HTERT RPE-1 (cell line): Measurements from ENCODE around the gene MCM8.
"Not testable (repeated sequence)": the region's sequence is repeated elsewhere in the genome, so short reads cannot be mapped to it uniquely, and the experiment has no call there.

Experiments
- in situ Hi-C: fragments of 300-500 bp; cut with MboI; formaldehyde crosslinking; loops from 4 replicates; pipeline ENCODE4 v1.14.3; 2020; ENCODE audit warnings: low sequenced_read_pairs

Gene MCM8

GRCh38 chr20:5999783-6000182 is 49.3 kb downstream of the MCM8 start:
- in situ Hi-C loops, result no loop called here

- in situ Hi-C loops, result no loop called here
Measured at GRCh38 chr20:6000871-6001270, 50.4 kb downstream of the MCM8 start.

- in situ Hi-C loops, result no loop called here
Measured at GRCh38 chr20:6006603-6006949, 56.1 kb downstream of the MCM8 start.

- in situ Hi-C loops, result no loop called here
Measured at GRCh38 chr20:6007094-6007528, 56.7 kb downstream of the MCM8 start.

GRCh38 chr20:6007529-6008103 is 57.2 kb downstream of the MCM8 start:
- in situ Hi-C loops, result no loop called here

GRCh38 chr20:6008254-6008653 is 57.8 kb downstream of the MCM8 start:
- in situ Hi-C loops, result no loop called here

- in situ Hi-C loops, result no loop called here
Measured at GRCh38 chr20:6012179-6012578, 61.7 kb downstream of the MCM8 start.

GRCh38 chr20:6014017-6014416 is 63.6 kb downstream of the MCM8 start:
- in situ Hi-C loops, result no loop called here

GRCh38 chr20:6014957-6015356 is 64.5 kb downstream of the MCM8 start:
- in situ Hi-C loops, result no loop called here

GRCh38 chr20:6017467-6017866 is 67.0 kb downstream of the MCM8 start:
- in situ Hi-C loops, result no loop called here

GRCh38 chr20:6017880-6018279 is 67.4 kb downstream of the MCM8 start:
- in situ Hi-C loops, result no loop called here

- in situ Hi-C loops, result no loop called here
Measured at GRCh38 chr20:6024768-6025167, 74.3 kb downstream of the MCM8 start.

- in situ Hi-C loops, result no loop called here
Measured at GRCh38 chr20:6026051-6026450, 75.6 kb downstream of the MCM8 start.

GRCh38 chr20:6028818-6029217 is 78.4 kb downstream of the MCM8 start:
- in situ Hi-C loops, result no loop called here

- in situ Hi-C loops, result no loop called here
Measured at GRCh38 chr20:6029538-6029937, 79.1 kb downstream of the MCM8 start.

GRCh38 chr20:6030453-6031080 is 80.1 kb downstream of the MCM8 start:
- in situ Hi-C loops, result no loop called here

- in situ Hi-C loops, result not testable (repeated sequence)
Measured at GRCh38 chr20:6032907-6033306, 82.5 kb downstream of the MCM8 start.

- in situ Hi-C loops, result no loop called here
Measured at GRCh38 chr20:6034134-6034969, 83.9 kb downstream of the MCM8 start.

GRCh38 chr20:6036213-6036612 is 85.8 kb downstream of the MCM8 start:
- in situ Hi-C loops, result no loop called here

GRCh38 chr20:6037082-6037481 is 86.6 kb downstream of the MCM8 start:
- in situ Hi-C loops, result no loop called here

- in situ Hi-C loops, result no loop called here
Measured at GRCh38 chr20:6038256-6038655, 87.8 kb downstream of the MCM8 start.

GRCh38 chr20:6039766-6040165 is 89.3 kb downstream of the MCM8 start:
- in situ Hi-C loops, result no loop called here
